ENCODE data around the gene CST6.

- TF ChIP-seq CTCF (IDR thresholded peaks at IDR 0.05; ENCODE audit: low read length) = no peak
- no peak for TF ChIP-seq EZH2 (optimal IDR thresholded peaks at IDR 0.05; ENCODE audit: low read depth, low read length)
- no peak for TF ChIP-seq EZH2phosphoT487 (IDR thresholded peaks at IDR 0.05; ENCODE audit: low read length)
Observed at GRCh38 chr11:66061268-66061667, 49.5 kb downstream of the CST6 start.
